Natural killer cell (primary cell): ENCODE results near the gene CGN. TPM values are rescaled to one million over a fixed set of nuclear protein-coding genes. Genes with fewer than 3 reads are reported as not detected.

Experiments
- ATAC-seq, 3 donors: fragments of 150-1000 bp in 2 of 3; fragments of 200-7000 bp in 1 of 3; cut with Tn5 transposase; 1 replicate in 1 of 3; 2 replicates in 2 of 3; pipeline ENCODE4 v1.10.0; 2021; ENCODE audit warnings: mild to moderate bottlenecking in 2 of 3, moderate library complexity in 2 of 3
- DNase-seq, 2 donors: peaks; one replicate each; pipeline versions ENCODE4 v3.0.0 to v3.0.0-alpha.2; 2013 to 2021; ENCODE audit warnings: mixed read lengths in 1 of 2
- H3K27ac ChIP-seq: one replicate; pipeline ENCODE4 v1.5.1; 2013; ENCODE audit warnings: mild to moderate bottlenecking, low read length
- H3K27me3 ChIP-seq: one replicate; pipeline ENCODE4 v1.6.1; 2013; ENCODE audit warnings: low read length; ENCODE audit not compliant: control insufficient read depth, insufficient read depth
- H3K36me3 ChIP-seq: one replicate; pipeline ENCODE4 v1.6.1; 2013; ENCODE audit warnings: low read length; ENCODE audit not compliant: control insufficient read depth, insufficient read depth
- H3K4me1 ChIP-seq: one replicate; pipeline ENCODE4 v1.6.1; 2013; ENCODE audit warnings: low read length; ENCODE audit not compliant: control insufficient read depth, insufficient read depth
- H3K4me3 ChIP-seq: one replicate; pipeline ENCODE4 v1.5.1; 2013; ENCODE audit warnings: low read length
- H3K9me3 ChIP-seq: one replicate; pipeline ENCODE4 v1.6.1; 2013; ENCODE audit warnings: low read length; ENCODE audit not compliant: control insufficient read depth, insufficient read depth
- H3K27ac Mint-ChIP-seq, 2 donors: one replicate each; pipeline ENCODE4 v1.8.0; 2022; ENCODE audit warnings: mild to moderate bottlenecking in 2 of 2, mixed read lengths in 2 of 2, moderate library complexity in 1 of 2
- H3K27me3 Mint-ChIP-seq, 2 donors: one replicate each; pipeline ENCODE4 v1.8.0; 2022; ENCODE audit warnings: low read depth in 2 of 2, mixed read lengths in 2 of 2
- H3K36me3 Mint-ChIP-seq: one replicate; pipeline ENCODE4 v1.8.0; 2022; ENCODE audit warnings: mixed read lengths
- H3K4me1 Mint-ChIP-seq, 2 donors: one replicate each; pipeline ENCODE4 v1.8.0; 2022; ENCODE audit warnings: mixed read lengths in 2 of 2
- H3K4me3 Mint-ChIP-seq: one replicate; pipeline ENCODE4 v1.8.0; 2022; ENCODE audit warnings: mild to moderate bottlenecking, moderate library complexity, mixed read lengths
- H3K9me3 Mint-ChIP-seq, 2 donors: one replicate each; pipeline ENCODE4 v1.8.0; 2022; ENCODE audit warnings: mixed read lengths in 2 of 2
- WGBS: methylation state at CpG from one replicate; pipeline ENCODE4 v1.1.7; 2013; ENCODE audit warnings: missing lambda C conversion rate; ENCODE audit not compliant: insufficient coverage; 5-methylcytosine and 5-hydroxymethylcytosine counted together
- intact Hi-C: fragments of 100-400 bp; cut with micrococcal nuclease; formaldehyde crosslinking; loops from one replicate; pipeline ENCODE4 v1.14.2; 2022
- total RNA-seq, 4 donors: library from RNA; stranded (reverse); fragments of 120-200 nt in 1 of 4; gene quantifications; one replicate each; pipeline versions ENCODE4 v1.2.3 to v1.2.4, GENCODE V29; 2013 to 2022
- TF ChIP-seq, protein P1 (sequence below): fragments of 200-600 bp; IDR thresholded peaks from one replicate; pipeline ENCODE4 v1.8.0; 2022; ENCODE audit warnings: antibody characterized with exemption

CGN gene
- total RNA-seq, 3 donors from 2014 or later (not counting 1 experiment from before 2014, with no cell fraction given): 0.07 to 0.80 TPM; not detected in 1

DNA sequence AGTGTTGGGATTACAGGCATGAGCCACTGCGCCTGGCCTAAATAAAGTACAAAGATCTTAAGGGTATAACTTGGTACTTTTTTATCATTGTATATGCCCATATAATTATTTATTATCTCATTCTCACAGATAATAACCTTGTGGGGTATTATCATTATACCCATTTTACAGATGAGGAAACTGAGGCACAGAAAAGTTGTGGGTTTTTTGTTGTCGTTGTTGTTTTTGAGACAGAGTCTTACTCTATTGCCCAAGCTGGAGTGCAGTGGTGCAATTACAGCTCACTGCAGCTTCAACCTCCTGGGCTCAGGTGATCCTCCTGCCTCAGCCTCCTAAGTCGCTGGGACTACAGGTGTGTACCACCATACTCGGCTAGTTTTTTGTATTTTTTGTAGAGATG, 4.1 kb downstream of the CGN start:
- DNase-seq: no peak
- Histone ChIP-seq H3K27ac (no peak overlapping the region), H3K36me3 (no peaks in the 10 kb centered on the region), H3K27me3 (no peaks in the 10 kb centered on the region), H3K9me3 (no peaks in the 10 kb centered on the region), H3K4me1 (peaks cover 22% of the 10 kb centered on the region), H3K4me3 (no peak overlapping the region)
- Mint-ChIP-seq H3K27me3 (peaks cover 0 to 6% of the 10 kb centered on the region in 2 donors), H3K9me3 (no peaks in the 10 kb centered on the region), H3K4me3 (no peak overlapping the region), H3K4me1 (peaks cover 7 to 18% of the 10 kb centered on the region in 2 donors), H3K36me3 (no peaks in the 10 kb centered on the region), H3K27ac (no peak overlapping the region)
- TF ChIP-seq, protein P1, sequence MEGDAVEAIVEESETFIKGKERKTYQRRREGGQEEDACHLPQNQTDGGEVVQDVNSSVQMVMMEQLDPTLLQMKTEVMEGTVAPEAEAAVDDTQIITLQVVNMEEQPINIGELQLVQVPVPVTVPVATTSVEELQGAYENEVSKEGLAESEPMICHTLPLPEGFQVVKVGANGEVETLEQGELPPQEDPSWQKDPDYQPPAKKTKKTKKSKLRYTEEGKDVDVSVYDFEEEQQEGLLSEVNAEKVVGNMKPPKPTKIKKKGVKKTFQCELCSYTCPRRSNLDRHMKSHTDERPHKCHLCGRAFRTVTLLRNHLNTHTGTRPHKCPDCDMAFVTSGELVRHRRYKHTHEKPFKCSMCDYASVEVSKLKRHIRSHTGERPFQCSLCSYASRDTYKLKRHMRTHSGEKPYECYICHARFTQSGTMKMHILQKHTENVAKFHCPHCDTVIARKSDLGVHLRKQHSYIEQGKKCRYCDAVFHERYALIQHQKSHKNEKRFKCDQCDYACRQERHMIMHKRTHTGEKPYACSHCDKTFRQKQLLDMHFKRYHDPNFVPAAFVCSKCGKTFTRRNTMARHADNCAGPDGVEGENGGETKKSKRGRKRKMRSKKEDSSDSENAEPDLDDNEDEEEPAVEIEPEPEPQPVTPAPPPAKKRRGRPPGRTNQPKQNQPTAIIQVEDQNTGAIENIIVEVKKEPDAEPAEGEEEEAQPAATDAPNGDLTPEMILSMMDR: no peak
- no peak for ATAC-seq
- WGBS: 84% methylated on average over 3 of the region's 4 CpGs
- intact Hi-C loops: no loop called here

DNA sequence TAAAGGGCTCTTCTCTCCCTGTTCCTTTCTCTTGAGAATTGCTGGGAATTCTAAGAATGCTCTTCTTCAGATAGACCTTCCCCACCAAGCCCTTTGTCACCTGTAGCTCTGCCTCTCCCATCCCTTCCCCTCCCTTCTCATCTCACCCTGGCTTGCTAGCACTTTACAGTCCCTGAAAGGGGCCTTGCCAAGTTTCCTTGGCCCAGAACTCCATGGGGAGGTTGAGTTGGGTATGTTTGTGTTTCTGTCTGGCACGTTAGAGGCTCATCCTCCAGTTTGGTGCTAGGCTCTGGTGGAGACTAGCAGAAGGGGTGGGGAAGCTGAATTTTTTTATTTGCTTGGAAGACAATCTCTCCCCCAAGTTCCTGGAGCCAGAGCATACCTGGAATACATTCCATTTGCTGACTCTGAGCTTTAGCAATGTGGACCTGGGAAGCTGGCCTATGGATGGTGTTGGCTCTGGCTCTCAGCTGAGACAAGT, 4.9 kb downstream of the CGN start:
- H3K27ac Mint-ChIP-seq: no peak overlapping the region
- WGBS: 78% methylated on average over 1 of the region's 1 CpG
- Histone ChIP-seq H3K27ac (no peak overlapping the region), H3K4me3 (no peak overlapping the region), H3K9me3 (no peaks in the 10 kb centered on the region), H3K27me3 (no peaks in the 10 kb centered on the region), H3K36me3 (no peaks in the 10 kb centered on the region), H3K4me1 (peaks cover 16% of the 10 kb centered on the region)
- TF ChIP-seq, protein P1: no peak
- H3K27me3 Mint-ChIP-seq: peaks cover 0 to 6% of the 10 kb centered on the region in 2 donors
- no peak for ATAC-seq
- H3K4me1 Mint-ChIP-seq: peaks cover 0 to 11% of the 10 kb centered on the region in 2 donors
- intact Hi-C loops: no loop called here
- no peak overlapping the region for H3K4me3 Mint-ChIP-seq
- DNase-seq: no peak
- H3K36me3 Mint-ChIP-seq: no peaks in the 10 kb centered on the region
- no peaks in the 10 kb centered on the region for H3K9me3 Mint-ChIP-seq

- no peak overlapping the region for H3K27ac ChIP-seq
- ATAC-seq (no peak), DNase-seq (no peak)
- intact Hi-C loops: no loop called here
- no peaks in the 10 kb centered on the region for H3K27me3 ChIP-seq
- no peaks in the 10 kb centered on the region for H3K9me3 Mint-ChIP-seq
- H3K27ac Mint-ChIP-seq: no peak overlapping the region
- 96% methylated on average over 12 of the region's 12 CpGs for whole genome bisulfite sequencing
- no peaks in the 10 kb centered on the region for H3K9me3 ChIP-seq
- peaks cover 0 to 6% of the 10 kb centered on the region in 2 donors for H3K4me1 Mint-ChIP-seq
- TF ChIP-seq, protein P1: no peak
- H3K36me3 ChIP-seq: no peaks in the 10 kb centered on the region
- no peak overlapping the region for H3K4me3 Mint-ChIP-seq
- no peaks in the 10 kb centered on the region for H3K36me3 Mint-ChIP-seq
- H3K4me1 ChIP-seq: no peaks in the 10 kb centered on the region
- peaks cover 0 to 4% of the 10 kb centered on the region in 2 donors for H3K27me3 Mint-ChIP-seq
- H3K4me3 ChIP-seq: no peak overlapping the region
Measured at GRCh38 chr1:151518431-151518830, 7.2 kb downstream of the CGN start.

GRCh38 chr1:151518936-151519335, 7.7 kb downstream of the CGN start:
- TF ChIP-seq, protein P1: no peak
- Histone ChIP-seq H3K4me3 (no peak overlapping the region), H3K27me3 (no peaks in the 10 kb centered on the region), H3K36me3 (no peaks in the 10 kb centered on the region), H3K4me1 (no peaks in the 10 kb centered on the region), H3K9me3 (no peaks in the 10 kb centered on the region), H3K27ac (no peak overlapping the region)
- WGBS: 92% methylated on average over 15 of the region's 15 CpGs
- Mint-ChIP-seq H3K27me3 (peaks cover 0 to 3% of the 10 kb centered on the region in 2 donors), H3K36me3 (no peaks in the 10 kb centered on the region), H3K27ac (no peak overlapping the region), H3K4me1 (peaks cover 0 to under 1% of the 10 kb centered on the region in 2 donors), H3K4me3 (no peak overlapping the region), H3K9me3 (no peaks in the 10 kb centered on the region)
- ATAC-seq (no peak), DNase-seq (no peak)
- intact Hi-C loops: no loop called here
